Astrocyte (in vitro differentiated cells and primary cell): ENCODE measurements around the gene AHSP. TPM values are rescaled to one million over a fixed set of nuclear protein-coding genes. Genes with fewer than 3 reads are reported as not detected.

Source experiments
- DNase-seq: peaks from one replicate; pipeline ENCODE4 v3.0.0-alpha.2; 2010; ENCODE audit warnings: low read depth
- FAIRE-seq: peaks from 2 replicates; lab custom pipeline; 2011; peaks lifted over from hg19 to GRCh38; lab: Jason Lieb, UNC
- H2AFZ ChIP-seq: 2 replicates; pipeline ENCODE4 v1.6.0; 2012; ENCODE audit warnings: low read depth, low read length, inconsistent platforms
- H3K27ac ChIP-seq: 2 replicates; pipeline ENCODE4 v1.5.1; 2011; ENCODE audit warnings: low read depth, low read length, inconsistent platforms
- H3K27me3 ChIP-seq: 2 replicates; pipeline ENCODE4 v1.6.0; 2011; ENCODE audit warnings: low read length, inconsistent platforms; ENCODE audit not compliant: insufficient read depth
- H3K36me3 ChIP-seq: 2 replicates; pipeline ENCODE4 v1.5.1; 2011; ENCODE audit warnings: low read length, inconsistent platforms; ENCODE audit not compliant: insufficient read depth
- H3K4me1 ChIP-seq: 2 replicates; pipeline ENCODE4 v1.5.1; 2011; ENCODE audit warnings: low read length, inconsistent platforms; ENCODE audit not compliant: insufficient read depth
- H3K4me2 ChIP-seq: 2 replicates; pipeline ENCODE4 v1.6.0; 2012; ENCODE audit warnings: low read length, inconsistent platforms
- H3K4me3 ChIP-seq: 2 replicates; pipeline ENCODE4 v1.5.1; 2011; ENCODE audit warnings: low read depth, mild to moderate bottlenecking, low read length, inconsistent platforms; ENCODE audit not compliant: insufficient read depth
- H3K79me2 ChIP-seq: 2 replicates; pipeline ENCODE4 v1.6.0; 2012; ENCODE audit warnings: mild to moderate bottlenecking, low read length, inconsistent platforms; ENCODE audit not compliant: insufficient read depth
- H3K9ac ChIP-seq: 2 replicates; pipeline ENCODE4 v1.6.0; 2012; ENCODE audit warnings: mild to moderate bottlenecking, low read length, inconsistent platforms
- H3K9me3 ChIP-seq: 2 replicates; pipeline ENCODE4 v1.5.1; 2012; ENCODE audit warnings: low read depth, mild to moderate bottlenecking, low read length, inconsistent platforms; ENCODE audit not compliant: insufficient read depth
- H4K20me1 ChIP-seq: 2 replicates; pipeline ENCODE4 v1.6.0; 2012; ENCODE audit warnings: low read length, inconsistent platforms; ENCODE audit not compliant: insufficient read depth
- H3K27ac Mint-ChIP-seq: one replicate; pipeline ENCODE4 v1.8.0; 2021; ENCODE audit warnings: mild to moderate bottlenecking, mixed read lengths; ENCODE audit not compliant: unreplicated experiment
- H3K27me3 Mint-ChIP-seq: one replicate; pipeline ENCODE4 v1.8.0; 2021; ENCODE audit warnings: low read depth, mixed read lengths; ENCODE audit not compliant: unreplicated experiment
- H3K36me3 Mint-ChIP-seq: one replicate; pipeline ENCODE4 v1.8.0; 2021; ENCODE audit warnings: low read depth, mixed read lengths; ENCODE audit not compliant: unreplicated experiment
- H3K4me1 Mint-ChIP-seq: one replicate; pipeline ENCODE4 v1.8.0; 2021; ENCODE audit warnings: low read depth, mixed read lengths; ENCODE audit not compliant: unreplicated experiment
- H3K4me3 Mint-ChIP-seq: one replicate; pipeline ENCODE4 v1.8.0; 2021; ENCODE audit warnings: mild to moderate bottlenecking, moderate library complexity, mixed read lengths; ENCODE audit not compliant: unreplicated experiment
- H3K9me3 Mint-ChIP-seq: one replicate; pipeline ENCODE4 v1.8.0; 2021; ENCODE audit warnings: mild to moderate bottlenecking, mixed read lengths; ENCODE audit not compliant: unreplicated experiment
- CTCF ChIP-seq: IDR thresholded peaks from 2 replicates; pipeline ENCODE4 v1.5.1; 2011; ENCODE audit warnings: low read depth, mild to moderate bottlenecking, inconsistent platforms, low read length, moderate library complexity; ENCODE audit not compliant: insufficient read depth
- EZH2 ChIP-seq: IDR thresholded peaks from 2 replicates; pipeline ENCODE4 v1.6.1; 2012; ENCODE audit warnings: mild to moderate bottlenecking, low read length, inconsistent platforms; ENCODE audit not compliant: insufficient read depth
- total RNA-seq: library from RNA; stranded (reverse); gene quantifications from 2 replicates; pipeline ENCODE4 v1.2.1, GENCODE V29; 2021

AHSP gene
- total RNA-seq, 1 donor from 2014 or later: not detected

DNA sequence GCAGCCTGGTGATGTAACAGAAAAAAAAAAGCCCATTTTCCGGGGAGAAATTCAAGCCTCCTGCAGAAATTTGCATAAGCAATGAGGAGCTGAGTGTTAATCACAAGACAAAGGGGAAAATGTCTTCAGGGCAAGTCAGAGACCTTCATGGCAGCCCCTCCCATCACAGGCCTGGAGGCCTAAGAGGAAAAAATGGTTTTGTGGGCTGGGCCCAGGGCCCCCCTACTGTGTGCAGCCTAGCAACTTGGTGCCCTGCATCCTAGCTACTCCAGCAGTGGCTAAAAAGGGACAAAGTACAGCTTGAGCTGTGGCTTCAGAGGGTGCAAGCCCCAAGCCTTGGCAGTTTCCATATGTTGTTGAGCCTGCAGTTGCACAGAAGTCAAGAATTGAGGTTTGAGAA lies 49.7 kb downstream of the AHSP start:
- FAIRE-seq: no peak

More for the DNA sequence above, 49.7 kb downstream of the AHSP start:
- Histone ChIP-seq H3K4me3 (no peak overlapping the region), H3K36me3 (no peaks in the 10 kb centered on the region), H4K20me1 (no peaks in the 10 kb centered on the region), H3K9me3 (peaks cover 3% of the 10 kb centered on the region), H3K4me1 (no peaks in the 10 kb centered on the region), H3K4me2 (no peak overlapping the region), H3K79me2 (no peaks in the 10 kb centered on the region), H2AFZ (no peak overlapping the region), H3K27me3 (no peaks in the 10 kb centered on the region), H3K9ac (no peak overlapping the region), H3K27ac (no peak overlapping the region)
- Mint-ChIP-seq H3K9me3 (peaks cover 14% of the 10 kb centered on the region), H3K4me3 (no peak overlapping the region), H3K27ac (no peak overlapping the region), H3K4me1 (no peaks in the 10 kb centered on the region), H3K36me3 (no peaks in the 10 kb centered on the region), H3K27me3 (peaks cover 7% of the 10 kb centered on the region)
- DNase-seq: no peak
- TF ChIP-seq CTCF: no peak
- TF ChIP-seq EZH2: no peak

Other genes with a start within 250 kb of the AHSP start
- gene ITGAX, start 172.7 kb upstream of the AHSP start, total RNA-seq: 0.27 TPM in 1 of 2 replicates, not detected in the other
- not detected in 2 replicates for gene ITGAD, start 134.6 kb upstream of the AHSP start, total RNA-seq
- not detected in 2 replicates for gene COX6A2, start 99.5 kb upstream of the AHSP start, total RNA-seq
- gene ZNF843, start 85.1 kb upstream of the AHSP start, total RNA-seq: 0.50 and 0.84 TPM in 2 replicates
- gene ARMC5, start 68.4 kb upstream of the AHSP start, total RNA-seq: 11.5 and 12.1 TPM in 2 replicates
- 124 and 134 TPM in 2 replicates for gene TGFB1I1, start 55.7 kb upstream of the AHSP start, total RNA-seq
- gene SLC5A2, start 44.8 kb upstream of the AHSP start, total RNA-seq: not detected in 2 replicates
- gene RUSF1, start 19.5 kb upstream of the AHSP start, total RNA-seq: 33.9 and 40.5 TPM in 2 replicates